ENCODE results near the gene DRC7.

- no peak for TF ChIP-seq CTCF (IDR thresholded peaks at IDR 0.05; ENCODE audit: low read depth, low read length)
- no peak for TF ChIP-seq EZH2phosphoT487 (IDR thresholded peaks at IDR 0.05; ENCODE audit: low read depth)
Observed at GRCh38 chr16:57668630-57669475, 25.8 kb upstream of the DRC7 start.

Measured in OCI-LY3 (cell line).